Measurements from ENCODE around the gene ATMIN.

Gene ATMIN

GRCh38 chr16:80991792-80992430, 43.7 kb upstream of the ATMIN start:
- Histone ChIP-seq H3K9me3 (ENCODE audit: low read length) (no peaks in the 10 kb centered on the region), H3K36me3 (ENCODE audit: insufficient read depth, low read length) (peaks cover 10% of the 10 kb centered on the region; the same call in 1 of the 2 replicates), H3K79me2 (ENCODE audit: insufficient read depth, low read length) (peaks cover 20% of the 10 kb centered on the region), H3K4me3 (ENCODE audit: low read depth, low read length, poor library complexity, severe bottlenecking) (no peak overlapping the region), H3F3A (ENCODE audit: insufficient read depth, low read length) (no peaks in the 10 kb centered on the region), H3K27ac (ENCODE audit: low read depth, low read length, poor library complexity, severe bottlenecking) (no peak overlapping the region), H3K27me3 (ENCODE audit: insufficient read depth, low read length) (no peaks in the 10 kb centered on the region), H2AFZ (ENCODE audit: low read length) (no peak overlapping the region), H3K9me2 (ENCODE audit: low read depth, low read length) (no peaks in the 10 kb centered on the region), H3K4me1 (ENCODE audit: insufficient read depth, low read length, severe bottlenecking) (peaks cover 4% of the 10 kb centered on the region), H3K4me2 (ENCODE audit: low read length) (no peak overlapping the region), H4K20me1 (ENCODE audit: insufficient read depth, low read length) (no peaks in the 10 kb centered on the region), H3K9ac (ENCODE audit: low read length) (no peak overlapping the region)
- TF ChIP-seq CTCF (IDR thresholded peaks at IDR 0.05; ENCODE audit: low read length) (no peak), EZH2 (IDR thresholded peaks at IDR 0.05; ENCODE audit: borderline replicate concordance, low read length) (no peak)

DNA sequence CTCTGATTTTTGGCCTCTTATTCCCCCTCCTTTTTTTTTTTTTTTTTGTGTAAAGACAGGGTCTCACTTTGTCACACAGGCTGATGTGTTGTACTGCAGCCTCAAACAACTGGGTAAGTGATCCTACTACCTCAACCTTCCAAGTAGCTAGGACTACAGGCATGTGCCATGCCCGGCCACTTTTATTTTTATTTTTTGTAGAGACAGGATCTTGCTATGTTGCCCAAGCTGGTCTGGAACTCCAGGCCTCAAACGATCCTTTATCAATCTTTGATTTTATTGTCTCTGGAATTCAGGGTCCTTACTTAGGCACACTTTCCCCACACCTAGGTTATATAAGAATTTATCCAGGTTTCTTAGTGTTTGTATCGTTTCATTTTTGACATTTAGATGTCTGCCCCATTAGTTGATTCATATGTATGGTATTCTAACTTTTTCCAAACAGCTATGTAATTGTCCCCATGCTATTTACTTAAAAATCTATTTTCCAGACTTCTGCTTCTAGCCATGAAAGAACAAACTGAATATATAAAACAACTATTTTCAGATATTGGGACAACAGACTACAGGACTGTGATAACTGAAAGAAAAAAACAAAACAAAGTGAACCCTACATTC, 42.9 kb upstream of the ATMIN start:
- H3K27ac ChIP-seq (ENCODE audit: low read depth, low read length, poor library complexity, severe bottlenecking), result no peak overlapping the region
- H3K27me3 ChIP-seq (ENCODE audit: insufficient read depth, low read length), result no peaks in the 10 kb centered on the region
- no peak for TF ChIP-seq EZH2 (IDR thresholded peaks at IDR 0.05; ENCODE audit: borderline replicate concordance, low read length)
- no peak for TF ChIP-seq CTCF (IDR thresholded peaks at IDR 0.05; ENCODE audit: low read length)
- H3K36me3 ChIP-seq (ENCODE audit: insufficient read depth, low read length), result peaks cover 10% of the 10 kb centered on the region; the same call in 1 of the 2 replicates
- H3F3A ChIP-seq (ENCODE audit: insufficient read depth, low read length), result no peaks in the 10 kb centered on the region
- no peaks in the 10 kb centered on the region for H3K9me3 ChIP-seq (ENCODE audit: low read length)
- H3K79me2 ChIP-seq (ENCODE audit: insufficient read depth, low read length), result peaks cover 29% of the 10 kb centered on the region
- no peaks in the 10 kb centered on the region for H3K9me2 ChIP-seq (ENCODE audit: low read depth, low read length)
- peaks cover 13% of the 10 kb centered on the region for H3K4me1 ChIP-seq (ENCODE audit: insufficient read depth, low read length, severe bottlenecking)
- no peaks in the 10 kb centered on the region for H4K20me1 ChIP-seq (ENCODE audit: insufficient read depth, low read length)
- H2AFZ ChIP-seq (ENCODE audit: low read length), result no peak overlapping the region
- H3K4me3 ChIP-seq (ENCODE audit: low read depth, low read length, poor library complexity, severe bottlenecking), result no peak overlapping the region
- H3K9ac ChIP-seq (ENCODE audit: low read length), result no peak overlapping the region
- H3K4me2 ChIP-seq (ENCODE audit: low read length), result no peak overlapping the region

GRCh38 chr16:80993307-80993706, 42.3 kb upstream of the ATMIN start:
- no peaks in the 10 kb centered on the region for H3K27me3 ChIP-seq (ENCODE audit: insufficient read depth, low read length)
- H2AFZ ChIP-seq (ENCODE audit: low read length), result no peak overlapping the region
- H3K36me3 ChIP-seq (ENCODE audit: insufficient read depth, low read length), result peaks cover 10% of the 10 kb centered on the region; the same call in 1 of the 2 replicates
- H3K4me3 ChIP-seq (ENCODE audit: low read depth, low read length, poor library complexity, severe bottlenecking), result no peak overlapping the region
- no peak overlapping the region for H3K27ac ChIP-seq (ENCODE audit: low read depth, low read length, poor library complexity, severe bottlenecking)
- no peaks in the 10 kb centered on the region for H4K20me1 ChIP-seq (ENCODE audit: insufficient read depth, low read length)
- H3K9me2 ChIP-seq (ENCODE audit: low read depth, low read length), result no peaks in the 10 kb centered on the region
- H3K9ac ChIP-seq (ENCODE audit: low read length), result no peak overlapping the region
- H3K9me3 ChIP-seq (ENCODE audit: low read length), result no peaks in the 10 kb centered on the region
- H3K4me1 ChIP-seq (ENCODE audit: insufficient read depth, low read length, severe bottlenecking), result peaks cover 18% of the 10 kb centered on the region
- H3F3A ChIP-seq (ENCODE audit: insufficient read depth, low read length), result no peaks in the 10 kb centered on the region
- TF ChIP-seq CTCF (IDR thresholded peaks at IDR 0.05; ENCODE audit: low read length) (no peak), EZH2 (IDR thresholded peaks at IDR 0.05; ENCODE audit: borderline replicate concordance, low read length) (no peak)
- H3K4me2 ChIP-seq (ENCODE audit: low read length), result no peak overlapping the region
- H3K79me2 ChIP-seq (ENCODE audit: insufficient read depth, low read length), result peaks cover 34% of the 10 kb centered on the region

All from OCI-LY1 (cell line).